C4-2B (cell line): Measurements from ENCODE around the gene VTI1A.
"Not testable (repeated sequence)": the region's sequence is repeated elsewhere in the genome, so short reads cannot be mapped to it uniquely, and the experiment has no call there.

Source experiments
- H3K27ac ChIP-seq: fragments of 450-650 bp; 2 replicates; pipeline ENCODE4 v1.5.1; 2017
- CTCF ChIP-seq: fragments of 450-650 bp; conservative IDR thresholded peaks from 2 replicates; pipeline ENCODE4 v1.5.1; 2017; ENCODE audit warnings: mild to moderate bottlenecking
- ZFX ChIP-seq: fragments of 450-650 bp; IDR thresholded peaks from 2 replicates; pipeline ENCODE4 v1.6.1; 2017

Gene VTI1A

DNA sequence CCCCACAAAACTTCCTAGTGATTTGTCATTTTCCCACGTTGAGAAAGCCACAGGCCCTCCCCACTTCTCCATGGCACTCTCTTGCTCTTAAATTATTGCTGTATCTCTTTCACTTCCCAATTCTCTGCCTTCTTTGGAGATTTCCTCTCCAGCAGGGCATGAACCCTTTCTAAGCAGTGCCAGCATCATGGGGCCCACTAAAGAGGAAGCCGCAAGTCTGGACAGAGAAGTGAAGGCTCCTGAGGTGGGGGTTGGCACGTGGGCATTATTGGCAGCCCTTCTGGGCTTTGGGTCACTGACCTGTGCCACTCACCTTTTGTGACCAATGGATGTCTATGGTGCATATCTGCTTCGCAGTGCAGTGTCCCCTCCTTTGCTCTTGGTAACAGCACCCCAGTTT, 405.3 kb downstream of the VTI1A start:
- TF ChIP-seq ZFX (no peak), CTCF (no peak)
- H3K27ac ChIP-seq: no peak overlapping the region

GRCh38 chr10:112855134-112855533, 408.1 kb downstream of the VTI1A start:
- no peak overlapping the region for H3K27ac ChIP-seq
- TF ChIP-seq CTCF (no peak), ZFX (no peak)

DNA sequence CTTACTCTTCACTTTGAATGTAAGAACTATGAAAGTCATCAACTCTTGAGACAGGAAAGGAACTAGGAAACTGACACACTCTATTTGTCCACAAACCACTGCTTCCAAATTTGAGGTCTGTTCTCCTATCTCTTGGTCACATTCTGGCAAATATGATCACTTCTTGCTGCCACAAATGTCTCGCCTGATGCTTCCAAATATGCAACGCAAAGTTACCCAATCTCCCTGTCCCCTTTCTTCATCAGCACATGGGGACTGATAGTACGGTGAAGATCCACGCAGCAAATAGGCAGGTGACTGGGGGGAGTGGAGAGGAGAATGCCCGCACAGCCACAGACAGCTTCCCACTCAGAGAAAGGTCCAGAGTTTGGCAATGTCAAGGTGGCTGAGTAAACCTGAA, 410.5 kb downstream of the VTI1A start:
- H3K27ac ChIP-seq: no peak overlapping the region

GRCh38 chr10:112858986-112859651, 412.1 kb downstream of the VTI1A start:
- no peak overlapping the region for H3K27ac ChIP-seq
- no peak for TF ChIP-seq ZFX
- no peak for TF ChIP-seq CTCF

More for the DNA sequence above, 410.5 kb downstream of the VTI1A start:
- no peak for TF ChIP-seq ZFX
- no peak for TF ChIP-seq CTCF

- no peak for TF ChIP-seq CTCF
- TF ChIP-seq ZFX: no peak
- H3K27ac ChIP-seq: no peak overlapping the region
These were observed 412.8 kb downstream of the VTI1A start for GRCh38 chr10:112859793-112860192.

- not testable (repeated sequence) for H3K27ac ChIP-seq
These were observed 416.4 kb downstream of the VTI1A start for GRCh38 chr10:112863461-112863860.
